Kidney tubule cell (primary cell): Measurements from ENCODE around the gene FNIP1.
"Not testable (repeated sequence)": the region's sequence is repeated elsewhere in the genome, so short reads cannot be mapped to it uniquely, and the experiment has no call there.

Experiments
- DNase-seq: peaks from one replicate; pipeline ENCODE4 v3.0.0-alpha.2; 2018; ENCODE audit warnings: low spot score

The FNIP1 gene

DNA sequence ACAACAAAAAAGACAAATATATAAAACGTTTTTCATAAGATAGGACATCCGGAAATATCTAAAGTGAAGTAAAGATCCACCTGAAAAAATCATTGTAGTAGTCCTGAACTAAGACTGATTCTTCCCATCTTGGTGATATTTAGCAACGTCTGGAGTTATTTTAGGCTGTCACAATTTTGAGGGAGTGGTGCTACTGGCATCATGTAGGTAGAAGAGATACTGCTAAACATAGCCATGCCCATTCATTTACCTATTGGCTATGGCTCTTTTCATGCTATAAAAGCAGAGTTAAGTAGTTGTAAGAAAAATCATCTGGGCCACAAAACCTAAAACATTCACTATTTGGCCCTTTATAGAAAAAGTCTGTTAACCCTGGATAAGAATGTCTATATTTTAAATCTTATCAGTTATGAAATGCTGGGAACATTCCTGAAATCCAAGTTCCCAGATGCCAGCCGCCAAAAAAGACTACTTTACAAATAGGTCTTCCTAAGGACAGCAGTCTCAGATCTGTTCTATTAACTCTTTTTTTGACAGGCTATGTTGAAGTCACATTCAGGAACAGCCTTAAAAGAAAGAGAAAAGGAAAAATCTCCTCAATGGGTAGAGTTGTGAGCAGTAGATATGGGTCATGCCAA, 188.8 kb downstream of the FNIP1 start:
- no peak for DNase-seq

DNA sequence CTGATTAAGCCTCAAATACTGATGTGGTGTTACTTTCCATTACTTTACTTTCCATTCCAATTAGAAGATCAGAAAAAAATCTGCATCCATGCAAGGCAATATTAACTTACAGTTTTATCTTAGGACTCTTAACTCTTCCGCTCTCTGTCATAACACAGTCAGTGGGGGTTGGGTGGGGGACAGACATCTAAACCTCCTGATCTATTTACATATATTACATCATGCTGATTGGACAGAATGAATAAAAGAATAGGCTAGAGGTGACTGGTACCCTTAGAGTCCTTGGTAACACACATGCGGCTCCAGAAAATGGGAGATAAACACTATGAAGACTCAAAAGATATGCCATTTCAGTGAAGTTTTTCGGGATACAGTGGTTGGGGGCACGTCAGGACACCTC, 189.4 kb downstream of the FNIP1 start:
- DNase-seq, result no peak

DNA sequence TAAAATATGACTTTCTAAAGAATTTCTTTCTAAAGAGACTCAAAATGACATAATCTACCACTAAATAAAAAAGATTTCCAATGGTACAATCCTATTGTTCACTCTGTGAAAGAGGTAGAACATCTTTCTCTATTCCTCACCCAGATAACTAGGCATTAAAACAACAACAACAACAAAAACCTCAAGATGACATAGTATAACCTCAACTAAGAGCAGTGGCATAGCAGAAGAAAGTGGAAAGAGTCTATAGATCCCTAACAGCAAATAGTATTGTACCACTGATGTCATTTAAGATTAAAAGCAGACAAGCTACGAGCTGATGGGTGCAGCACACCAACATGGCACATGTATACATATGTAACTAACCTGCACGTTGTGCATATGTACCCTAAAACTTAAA, 191.7 kb downstream of the FNIP1 start:
- no peak for DNase-seq

DNA sequence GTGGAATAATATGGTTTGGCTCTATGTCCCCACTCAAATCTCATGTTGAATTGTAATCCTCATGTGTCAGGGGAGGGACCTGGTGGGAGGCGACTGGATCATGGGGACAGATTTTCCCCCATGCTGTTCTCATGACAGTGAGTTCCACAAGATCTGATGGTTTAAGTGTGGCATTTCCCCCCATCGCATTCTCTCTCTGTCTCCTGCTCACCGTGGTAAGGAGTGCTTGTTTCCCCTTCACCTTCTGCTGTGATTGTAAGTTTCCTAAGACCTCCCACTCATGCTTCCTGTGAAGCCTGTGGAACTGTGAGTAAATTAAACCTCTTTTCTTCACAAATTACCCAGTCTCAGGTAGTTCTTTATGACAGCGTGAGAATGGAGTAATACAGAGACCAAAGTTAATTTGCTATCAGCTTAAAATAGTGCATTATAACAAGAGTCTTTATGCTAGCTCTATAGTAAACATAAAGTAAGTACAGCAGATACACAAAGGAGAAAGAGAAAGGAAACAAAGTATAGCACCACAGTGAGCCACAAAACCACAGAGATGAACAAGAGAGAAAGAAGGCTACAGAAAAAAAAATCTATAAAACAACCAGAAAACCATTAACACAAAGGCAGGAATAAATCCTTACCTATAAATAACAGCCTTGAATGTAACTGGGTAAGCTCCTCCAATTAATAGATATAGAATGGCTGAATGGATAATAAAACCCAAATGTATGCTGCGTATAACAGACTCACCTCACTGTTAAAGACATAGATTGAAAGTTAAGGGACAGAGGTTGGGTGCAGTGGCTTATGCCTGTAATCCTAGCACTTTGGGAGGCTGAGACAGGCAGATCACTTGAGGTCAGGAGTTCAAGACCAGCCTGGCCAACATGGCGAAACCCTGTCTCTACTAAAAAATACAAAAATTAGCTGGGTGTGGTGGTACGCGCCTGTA, 201.5 kb downstream of the FNIP1 start:
- no peak for DNase-seq

DNA sequence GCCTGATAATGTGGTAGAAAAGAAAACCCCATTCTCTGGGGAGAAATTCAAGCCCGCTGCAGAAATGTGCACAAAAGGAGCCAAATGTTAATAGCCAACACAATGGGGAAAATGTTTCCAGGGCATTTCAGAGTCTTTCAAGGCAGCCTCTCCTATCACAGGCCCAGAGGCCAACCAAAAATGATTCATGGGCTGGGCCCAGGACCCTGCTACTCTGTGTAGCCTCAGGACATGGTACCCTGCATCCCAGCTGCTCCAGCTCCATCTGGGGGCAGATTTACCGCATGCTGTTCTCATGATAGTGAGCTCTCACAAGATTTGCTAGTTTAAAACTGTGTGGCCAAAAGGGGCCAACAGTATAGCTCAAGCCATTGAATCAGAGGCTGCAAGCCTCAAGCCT, 202.9 kb downstream of the FNIP1 start:
- DNase-seq, result no peak

DNA sequence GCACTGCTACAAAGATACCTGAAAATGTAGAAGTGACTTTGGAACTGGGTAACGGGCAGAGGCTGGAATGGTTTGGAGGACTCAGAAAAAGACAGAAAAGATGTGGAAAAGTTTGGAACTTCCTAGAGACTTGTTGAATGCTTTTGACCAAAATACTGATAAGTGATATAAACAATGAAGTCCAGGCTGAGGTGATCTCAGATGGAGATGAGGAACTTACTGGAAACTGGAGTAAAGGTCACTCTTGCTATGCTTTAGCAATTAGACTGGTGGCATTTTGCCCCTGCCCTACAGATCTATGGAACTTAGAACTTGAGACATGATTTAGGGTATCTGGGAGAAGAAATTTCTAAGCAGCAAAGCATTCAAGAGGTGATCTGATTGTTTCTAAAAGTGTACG, 203.4 kb downstream of the FNIP1 start:
- DNase-seq, result not testable (repeated sequence)
